HG02642 (cell line): Measurements from ENCODE around the gene FAM131C.
"Not testable (repeated sequence)": the region's sequence is repeated elsewhere in the genome, so short reads cannot be mapped to it uniquely, and the experiment has no call there.

Experiments used
- ATAC-seq: cut with Tn5 transposase; IDR thresholded peaks from one replicate; pipeline ENCODE4 v1.9.1; 2021; ENCODE audit warnings: mild to moderate bottlenecking; ENCODE audit not compliant: unreplicated experiment, poor library complexity

The FAM131C gene

GRCh38 chr1:16063226-16063829 lies 10.1 kb downstream of the FAM131C start:
- no peak for ATAC-seq

DNA sequence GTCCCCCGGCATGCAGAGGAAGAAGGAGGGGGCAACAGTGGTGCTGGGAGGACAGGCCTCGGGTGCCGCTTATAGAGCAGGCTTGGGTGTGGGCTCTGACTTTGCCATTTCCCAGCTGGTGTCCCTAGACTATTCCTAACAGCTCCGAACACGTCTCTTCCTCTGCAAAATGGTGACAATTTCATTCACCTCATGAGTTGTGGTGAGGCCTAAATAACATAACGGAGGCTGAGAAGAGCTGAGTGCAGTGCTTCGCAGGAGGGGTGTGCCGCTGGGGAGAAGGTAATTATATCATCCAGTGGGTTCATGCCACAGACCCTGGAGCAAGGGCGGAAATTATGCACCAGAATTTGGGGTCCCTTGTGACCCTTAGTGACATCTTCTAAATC lies 10.8 kb downstream of the FAM131C start:
- not testable (repeated sequence) for ATAC-seq

DNA sequence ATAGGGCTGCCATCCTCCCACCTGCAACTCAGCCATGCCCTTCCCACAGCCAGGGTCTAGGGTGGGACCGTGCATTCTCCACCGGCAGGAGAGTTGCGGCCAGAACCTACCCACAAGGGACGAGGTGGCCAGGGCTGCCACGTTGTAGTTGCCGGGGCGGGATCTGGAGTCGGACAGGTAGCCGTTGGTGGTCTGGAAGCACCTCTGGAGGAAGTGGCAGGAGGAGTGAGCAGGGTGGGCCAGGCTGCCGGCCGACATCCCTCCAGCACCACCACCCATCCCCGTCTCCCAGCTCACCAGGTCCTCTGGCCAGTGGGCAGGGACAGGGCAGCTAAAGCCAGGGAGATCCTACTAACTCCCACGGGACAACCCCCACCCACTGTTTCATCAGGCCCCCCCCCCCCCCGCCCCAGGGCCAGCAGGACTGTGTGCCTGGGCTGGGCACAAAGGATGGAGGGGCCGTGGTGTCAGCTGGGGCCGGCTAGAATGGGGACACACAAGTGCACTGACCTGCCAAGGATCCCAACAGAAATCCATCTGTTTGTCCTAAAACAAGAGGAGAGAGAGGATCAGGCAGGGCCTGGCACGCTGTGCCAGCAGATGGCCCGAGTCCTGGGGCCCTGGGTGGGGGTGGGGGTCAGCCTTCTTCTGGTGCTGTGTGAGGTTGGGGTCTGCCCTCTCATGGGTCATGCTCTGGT lies 11.3 kb downstream of the FAM131C start:
- not testable (repeated sequence) for ATAC-seq

- ATAC-seq, result no peak
Measured at GRCh38 chr1:16061266-16061665, 12.2 kb downstream of the FAM131C start.

- not testable (repeated sequence) for ATAC-seq
Measured at GRCh38 chr1:16058394-16059120, 14.9 kb downstream of the FAM131C start.

DNA sequence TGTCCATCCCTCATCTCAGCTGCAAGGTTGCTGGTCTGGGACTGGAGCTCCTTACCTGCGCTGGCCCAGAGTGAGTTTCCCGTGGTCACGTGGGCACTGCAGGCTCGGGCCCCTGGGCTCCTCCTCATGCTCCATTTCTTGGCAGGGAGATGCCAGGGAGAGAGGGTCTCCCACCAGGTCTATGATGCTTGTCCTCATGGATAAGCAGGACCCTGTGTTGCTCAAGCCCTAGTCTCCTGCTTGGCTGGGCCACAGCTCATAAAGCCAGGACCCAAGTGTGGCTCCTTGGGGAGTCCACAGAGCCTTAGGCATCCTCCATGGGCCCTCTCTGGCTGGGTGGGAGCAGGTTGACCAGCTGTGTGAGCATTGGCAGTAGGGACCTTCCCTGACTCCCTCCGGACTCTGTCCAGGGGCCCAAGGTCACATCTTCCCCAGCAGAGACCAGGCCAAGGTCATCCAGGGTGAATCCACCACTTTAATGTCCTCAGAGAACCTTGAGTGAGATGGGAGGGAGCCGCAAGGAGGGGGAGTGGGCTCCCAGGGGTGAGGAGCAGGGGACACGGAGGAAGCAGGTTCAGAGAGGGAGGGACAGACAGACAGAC lies 16.0 kb downstream of the FAM131C start:
- not testable (repeated sequence) for ATAC-seq

GRCh38 chr1:16056521-16056912 lies 16.9 kb downstream of the FAM131C start:
- ATAC-seq, result not testable (repeated sequence)

DNA sequence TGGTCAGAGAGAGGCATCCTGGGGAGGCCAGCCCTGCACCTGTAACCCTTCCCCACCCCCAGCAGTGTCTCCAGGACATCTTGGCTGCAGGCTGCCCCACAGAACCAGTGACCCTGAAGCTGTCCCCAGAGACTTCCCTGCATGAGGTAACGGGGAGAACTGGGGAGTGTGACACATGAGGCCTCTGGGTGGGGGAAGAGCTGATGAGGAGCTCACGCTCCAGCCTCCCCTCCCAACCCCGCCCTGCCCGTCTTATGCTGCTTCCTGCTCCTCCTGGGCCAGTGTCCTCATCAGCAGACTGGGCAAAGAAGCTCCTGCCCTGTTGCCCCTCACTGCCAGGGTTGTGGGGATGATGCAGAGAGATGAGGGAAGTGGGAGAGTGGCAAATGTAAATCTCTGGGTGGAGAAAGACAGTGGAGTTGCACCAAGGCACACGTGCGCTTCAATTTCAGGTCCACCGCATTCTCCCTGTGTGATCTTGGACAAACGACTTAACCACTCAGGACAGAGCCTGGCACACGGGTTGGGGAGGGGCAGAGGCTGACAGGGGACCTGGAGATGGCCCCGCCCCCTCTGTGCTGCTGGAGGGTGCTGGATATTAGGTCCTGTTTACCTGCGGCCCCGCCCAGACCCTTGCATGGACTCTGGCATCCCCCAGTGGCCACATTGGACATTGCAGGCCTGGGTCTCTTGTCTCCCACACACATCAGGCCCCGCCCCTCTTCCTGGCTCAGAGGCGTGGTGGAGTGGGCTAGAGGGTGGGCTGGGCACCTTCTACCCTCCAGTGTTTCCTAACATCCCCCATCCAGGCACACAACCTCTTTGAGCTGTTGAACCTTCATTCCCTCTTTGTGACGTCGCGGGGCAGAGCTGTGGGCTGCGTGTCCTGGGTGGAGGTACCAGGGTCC lies 17.6 kb downstream of the FAM131C start:
- peak; percentile 59 for ATAC-seq

- ATAC-seq, result no peak
Measured at GRCh38 chr1:16054598-16055540, 18.6 kb downstream of the FAM131C start.

DNA sequence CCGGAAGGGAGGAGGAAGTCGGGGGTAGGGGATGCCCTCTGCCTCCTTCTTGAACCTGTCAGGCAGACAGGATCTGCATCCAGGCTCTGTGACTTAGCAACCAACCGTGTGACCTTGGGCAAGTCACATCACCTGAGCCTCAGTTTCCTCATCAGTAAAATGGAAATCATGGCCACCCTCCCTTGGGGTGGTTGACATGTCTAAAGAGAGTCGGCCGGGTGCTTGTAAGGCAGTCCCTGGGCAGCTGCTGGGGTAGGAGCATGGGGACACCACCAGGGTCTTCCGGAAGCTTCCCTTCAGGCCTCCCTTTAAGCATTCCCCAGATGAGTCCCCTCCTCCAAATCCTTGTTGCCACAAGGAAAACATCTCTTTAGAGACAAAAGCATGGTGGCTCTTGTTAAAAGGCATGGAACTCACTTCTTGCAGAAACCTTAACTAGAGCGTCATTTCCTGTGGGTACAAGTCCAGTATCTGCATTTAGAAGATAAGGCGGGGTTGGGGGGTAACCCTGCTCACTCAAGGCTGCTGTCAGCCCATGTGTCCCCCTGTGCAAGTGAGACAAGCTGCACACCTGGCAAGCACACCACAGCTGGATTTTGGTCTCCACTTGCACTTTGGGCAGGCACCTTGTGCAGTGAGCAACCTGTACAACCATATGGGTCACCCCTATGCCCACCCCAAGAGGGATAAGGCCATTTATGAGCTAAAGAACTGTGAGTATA lies 19.5 kb downstream of the FAM131C start:
- no peak for ATAC-seq

GRCh38 chr1:16051949-16052348 lies 21.5 kb downstream of the FAM131C start:
- not testable (repeated sequence) for ATAC-seq

DNA sequence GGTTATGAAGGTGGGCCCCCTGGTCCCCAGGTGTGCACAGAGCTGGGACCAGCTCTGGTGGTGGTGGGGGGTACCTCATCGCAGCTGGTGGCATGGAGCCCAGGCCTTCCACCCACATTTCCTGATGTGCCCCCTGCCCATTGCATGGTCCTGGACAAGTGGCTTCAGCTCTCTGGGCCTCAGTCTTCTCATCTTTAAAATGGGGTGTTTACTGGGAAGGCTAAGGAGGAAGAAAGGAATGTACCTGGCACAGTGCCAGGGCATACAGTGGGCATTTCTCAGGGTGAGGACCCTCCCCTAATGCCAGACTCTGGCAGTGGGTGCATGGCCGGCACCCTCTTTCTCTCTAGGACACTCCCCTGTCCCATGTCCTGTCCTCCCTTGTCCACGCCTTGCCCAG lies 22.4 kb downstream of the FAM131C start:
- no peak for ATAC-seq

- no peak for ATAC-seq
Measured at GRCh38 chr1:16050328-16050727, 23.1 kb downstream of the FAM131C start.

- no peak for ATAC-seq
Measured at GRCh38 chr1:16048573-16049189, 24.8 kb downstream of the FAM131C start.

- ATAC-seq, result no peak
Measured at GRCh38 chr1:16047791-16048475, 25.5 kb downstream of the FAM131C start.

GRCh38 chr1:16046842-16047241 lies 26.6 kb downstream of the FAM131C start:
- ATAC-seq, result no peak

GRCh38 chr1:16043950-16044349 lies 29.5 kb downstream of the FAM131C start:
- ATAC-seq, result no peak
